Activated effector memory CD4-positive, alpha-beta T cell treated with anti-CD3 and anti-CD28 coated beads, Interleukin-2, amount 50 U/mL, for 16 hours (primary cell): ENCODE measurements around the gene LRIG2.
A peak's percentile ranks its signal among the peaks of the same experiment; 100 is the strongest.
"Not testable (repeated sequence)": the region's sequence is repeated elsewhere in the genome, so short reads cannot be mapped to it uniquely, and the experiment has no call there.

Source experiments
- DNase-seq: peaks from one replicate; pipeline ENCODE4 v3.0.0-alpha.2; 2020

LRIG2 gene

GRCh38 chr1:113072757-113073478 is at the start of gene LRIG2:
Gene LRIG2 (plus strand): TSS chr1:113073198. CDS start chr1:113073407, 209 bp downstream.
- peak; percentile 99 for DNase-seq

GRCh38 chr1:113023316-113023715 is 49.7 kb upstream of the LRIG2 start:
- not testable (repeated sequence) for DNase-seq

- no peak for DNase-seq
Measured at GRCh38 chr1:113027007-113027406, 46.0 kb upstream of the LRIG2 start.

- no peak for DNase-seq
Measured at GRCh38 chr1:113027449-113027848, 45.5 kb upstream of the LRIG2 start.

GRCh38 chr1:113029822-113030221 is 43.2 kb upstream of the LRIG2 start:
- DNase-seq, result no peak

- no peak for DNase-seq
Measured at GRCh38 chr1:113031171-113031933, 41.6 kb upstream of the LRIG2 start.

- DNase-seq, result no peak
Measured at GRCh38 chr1:113035086-113035485, 37.9 kb upstream of the LRIG2 start.

GRCh38 chr1:113036639-113037321 is 36.2 kb upstream of the LRIG2 start:
- no peak for DNase-seq

GRCh38 chr1:113040041-113040440 is 33.0 kb upstream of the LRIG2 start:
- no peak for DNase-seq

- DNase-seq, result no peak
Measured at GRCh38 chr1:113040718-113041412, 32.1 kb upstream of the LRIG2 start.

- DNase-seq, result no peak
Measured at GRCh38 chr1:113041569-113042284, 31.3 kb upstream of the LRIG2 start.

- DNase-seq, result peak; percentile 70
Measured at GRCh38 chr1:113042285-113043143, 30.5 kb upstream of the LRIG2 start.

- DNase-seq, result not testable (repeated sequence)
Measured at GRCh38 chr1:113043144-113043488, 29.9 kb upstream of the LRIG2 start.

GRCh38 chr1:113046569-113046968 is 26.4 kb upstream of the LRIG2 start:
- DNase-seq, result no peak

- no peak for DNase-seq
Measured at GRCh38 chr1:113048064-113048463, 24.9 kb upstream of the LRIG2 start.

- DNase-seq, result no peak
Measured at GRCh38 chr1:113053344-113054126, 19.5 kb upstream of the LRIG2 start.

- no peak for DNase-seq
Measured at GRCh38 chr1:113055570-113055969, 17.4 kb upstream of the LRIG2 start.

- DNase-seq, result no peak
Measured at GRCh38 chr1:113057006-113057405, 16.0 kb upstream of the LRIG2 start.

- no peak for DNase-seq
Measured at GRCh38 chr1:113058941-113059706, 13.9 kb upstream of the LRIG2 start.

GRCh38 chr1:113063456-113063855 is 9.5 kb upstream of the LRIG2 start:
- DNase-seq, result not testable (repeated sequence)
